Right ventricle myocardium inferior (tissue), 1 donor: ENCODE measurements around the gene ZNF766. TPM values are rescaled to one million over a fixed set of nuclear protein-coding genes. Genes with fewer than 3 reads are reported as not detected.
"Not testable (repeated sequence)": the region's sequence is repeated elsewhere in the genome, so short reads cannot be mapped to it uniquely, and the experiment has no call there.

Source experiments
- ATAC-seq: fragments of 200-7000 bp; cut with Tn5 transposase; one replicate; pipeline ENCODE4 v1.9.1; 2020; ENCODE audit warnings: mild to moderate bottlenecking, moderate library complexity
- DNase-seq: peaks from one replicate; pipeline ENCODE4 v3.0.0; 2021; ENCODE audit errors: missing footprints
- intact Hi-C: fragments of 100-400 bp; cut with DNase I; formaldehyde crosslinking; loops from one replicate; pipeline ENCODE4 v1.11.0; 2022
- total RNA-seq: library from RNA; stranded (reverse); fragmentation: NEBNext Ultra II Directional; extraction: Animal tissue kit (Norgen Biotek cat#: 25700); gene quantifications from one replicate; pipeline ENCODE4 v1.2.1, GENCODE V29; 2021
- donor health status: DM: no; HTN: yes; CAD: no; lungs with severe emphysema.

Gene ZNF766
- total RNA-seq, 1 donor from 2014 or later: 9.7 TPM

GRCh38 chr19:52270266-52270885 is 989 bp downstream of the ZNF766 start:
- DNase-seq (no peak), ATAC-seq (no peak)
- intact Hi-C loops: no loop called here

DNA sequence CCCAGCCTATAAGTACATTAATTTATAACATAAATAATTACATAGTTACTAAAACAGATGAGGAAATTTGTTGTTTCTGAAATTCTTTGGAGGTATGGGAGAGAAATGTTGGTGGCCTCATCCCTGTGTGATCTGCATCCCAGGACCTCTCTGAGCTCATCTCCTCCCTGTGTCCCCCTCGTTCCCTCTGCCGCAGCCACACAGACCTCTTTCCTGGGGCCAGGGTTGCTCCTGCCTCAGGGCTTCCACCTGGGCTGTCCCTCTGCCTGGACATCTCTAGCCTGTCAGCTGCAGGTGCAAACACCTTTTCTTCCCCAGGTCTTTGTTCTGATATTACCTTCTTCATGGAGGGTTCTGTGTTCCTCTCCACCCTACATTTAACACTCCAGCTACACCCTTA is 3.9 kb downstream of the ZNF766 start:
- DNase-seq (no peak), ATAC-seq (no peak)
- intact Hi-C loops: no loop called here

DNA sequence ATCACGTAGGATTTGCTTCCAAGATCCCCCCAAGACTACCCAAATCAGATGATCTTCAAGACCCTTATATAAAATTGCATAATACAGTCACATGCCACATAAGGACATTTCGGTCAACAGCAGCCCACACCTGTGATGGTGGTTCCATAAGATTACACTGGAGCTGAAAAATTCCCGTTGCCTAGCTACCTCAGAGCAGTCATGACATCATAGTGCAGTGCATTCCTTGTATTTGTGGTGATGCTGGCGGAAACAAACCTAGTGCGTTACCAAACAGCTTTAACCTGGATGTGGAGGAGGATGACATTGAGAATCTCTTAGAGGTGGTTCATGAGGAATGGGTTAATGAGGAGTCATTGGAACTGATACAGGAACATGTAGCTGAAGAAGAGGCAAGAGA is 4.8 kb downstream of the ZNF766 start:
- intact Hi-C loops: no loop called here

DNA sequence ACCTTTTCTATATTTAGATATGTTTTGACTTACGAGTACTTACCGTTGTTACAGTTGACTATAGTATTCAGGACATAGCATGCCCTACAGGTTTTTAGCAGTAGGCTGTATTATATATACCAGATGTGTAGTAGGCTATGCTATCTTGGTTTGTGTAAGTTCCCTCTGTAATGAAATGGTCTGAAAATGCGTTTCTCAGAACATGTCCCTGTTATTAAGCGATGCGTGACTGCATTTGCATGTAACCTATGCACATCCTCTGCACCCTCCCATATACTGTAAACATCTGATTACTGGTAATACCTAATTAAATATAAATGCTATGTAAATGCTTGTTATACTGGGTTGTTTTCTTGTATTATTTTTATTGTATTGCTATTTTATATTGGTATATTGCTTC is 6.6 kb downstream of the ZNF766 start:
- ATAC-seq (no peak), DNase-seq (no peak)
- intact Hi-C loops: no loop called here

More for the DNA sequence above, 4.8 kb downstream of the ZNF766 start:
- ATAC-seq (no peak), DNase-seq (no peak)

DNA sequence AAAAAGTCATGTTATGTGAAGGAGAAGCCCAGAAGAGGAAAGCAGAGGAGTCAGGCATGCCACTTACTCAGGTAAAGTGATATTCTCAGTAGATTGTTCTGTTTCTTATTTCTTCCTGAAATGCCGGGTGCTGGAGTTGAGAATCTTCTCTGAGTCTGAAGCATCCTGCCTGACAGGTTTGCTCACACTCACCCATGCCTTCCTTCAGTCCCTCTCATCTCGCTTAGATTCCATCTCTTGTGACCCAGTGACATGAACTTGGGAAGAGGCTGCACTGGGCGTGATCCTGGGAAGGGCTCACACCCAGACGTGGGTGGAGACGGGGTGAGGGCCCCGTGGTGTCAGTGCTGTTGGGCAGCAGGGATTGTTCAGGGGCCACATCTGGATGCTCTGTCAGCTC is 8.1 kb downstream of the ZNF766 start:
- intact Hi-C loops: no loop called here
- ATAC-seq: no peak
- no peak for DNase-seq

- no peak for DNase-seq
- no peak for ATAC-seq
- intact Hi-C loops: no loop called here
These were observed 16.9 kb downstream of the ZNF766 start for GRCh38 chr19:52286256-52286655.

- DNase-seq: no peak
- intact Hi-C loops: no loop called here
- ATAC-seq: no peak
These were observed 22.4 kb downstream of the ZNF766 start for GRCh38 chr19:52291781-52292180.

DNA sequence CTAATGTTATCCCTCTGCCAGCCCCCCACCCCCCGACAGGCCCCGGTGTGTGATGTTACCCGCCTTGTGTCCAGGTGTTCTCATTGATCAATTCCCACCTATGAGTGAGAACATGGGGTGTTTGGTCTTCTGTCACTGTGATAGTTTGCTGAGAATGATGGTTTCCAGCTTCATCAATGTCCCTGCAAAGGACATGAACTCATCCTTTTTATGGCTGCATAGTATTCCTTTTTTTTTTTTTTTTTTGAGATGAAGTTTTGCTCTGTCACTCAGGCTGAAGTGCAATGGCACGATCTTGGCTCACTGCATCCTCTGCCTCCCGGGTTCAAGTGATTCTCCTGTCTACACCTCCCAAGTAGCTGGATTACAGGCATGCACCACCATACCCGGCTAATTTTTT is 23.6 kb downstream of the ZNF766 start:
- intact Hi-C loops, ATAC-seq, DNase-seq: not testable (repeated sequence)

DNA sequence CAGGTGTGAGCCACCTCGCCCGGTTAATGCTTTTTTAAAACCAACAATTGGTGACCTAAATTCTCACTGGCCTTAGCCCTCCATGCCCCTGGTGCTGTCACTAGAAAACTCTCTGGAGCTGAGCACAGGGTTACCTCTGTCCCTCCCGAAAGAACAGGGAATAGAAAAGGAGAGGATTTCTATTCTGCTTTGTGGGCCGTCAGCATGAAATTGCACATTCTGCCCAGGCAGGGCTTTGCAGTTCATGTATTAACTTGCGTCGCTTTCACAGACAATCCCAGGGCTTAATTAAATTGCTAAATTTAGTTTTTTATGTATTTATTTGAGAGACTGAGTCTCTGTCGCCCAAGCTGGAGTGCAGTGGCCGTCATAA is 27.0 kb downstream of the ZNF766 start:
- intact Hi-C loops: loop anchor here (1.0 to 5.0 kb wide), 3 partner anchors 27 to 306 kb away; partner anchors contain the start of genes ZNF610 and ZNF766
- DNase-seq (no peak), ATAC-seq (no peak)

DNA sequence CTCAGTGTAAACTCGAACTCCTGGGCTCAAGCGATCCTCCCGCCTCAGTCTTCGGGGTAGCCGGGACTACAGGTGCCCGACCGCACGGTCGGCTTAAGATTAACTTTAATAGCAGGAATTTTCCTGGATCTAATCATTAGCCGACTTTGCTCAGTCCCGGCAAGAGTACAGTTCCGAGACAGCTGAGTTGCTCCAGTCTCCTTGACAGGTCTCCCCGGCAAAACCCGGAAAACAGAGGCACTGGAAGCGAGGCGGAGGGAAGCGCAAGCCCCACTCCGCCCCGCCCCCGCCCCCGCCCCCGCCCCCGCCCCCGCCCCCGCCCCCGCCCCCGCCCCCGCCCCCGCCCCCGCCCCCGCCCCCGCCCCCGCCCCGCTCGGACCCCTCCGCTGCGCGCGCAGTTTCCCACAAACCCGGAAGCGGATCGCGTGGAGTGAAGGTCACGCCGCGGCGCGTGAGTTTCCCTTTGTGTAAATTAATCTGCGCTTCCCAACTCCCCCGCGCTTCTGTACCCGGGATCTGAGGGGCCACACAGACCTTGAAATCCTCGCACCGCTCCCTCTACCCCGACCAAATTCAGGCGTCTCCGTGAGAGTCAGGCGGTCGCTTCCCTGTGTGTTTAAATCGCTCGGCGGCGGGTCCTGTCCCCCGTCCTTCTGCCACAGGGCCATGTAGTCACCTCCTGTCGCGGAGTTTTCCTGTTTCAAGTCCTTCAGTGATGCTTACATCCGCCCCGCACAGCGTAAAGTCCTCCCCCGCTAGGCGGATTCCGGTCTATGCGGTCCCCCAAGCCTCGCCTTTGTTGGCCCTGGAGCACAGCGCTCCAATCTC is 27.6 kb downstream of the ZNF766 start, which contains the start of gene ZNF480:
Gene ZNF480, plus strand, starts transcription at position 397 of the 828 bp plus-strand sequence. CDS start 3,244 bp downstream, outside the sequence.
- ATAC-seq (peak; percentile 88), DNase-seq (peak; percentile 96)
- intact Hi-C loops: loop anchor here (1.0 to 5.0 kb wide), 3 partner anchors 28 to 305 kb away; partner anchors contain the start of genes ZNF610 and ZNF766

- DNase-seq: no peak
- intact Hi-C loops: loop anchor here (2.0 to 5.0 kb wide), 2 partner anchors 39 to 305 kb away; partner anchors contain the start of gene ZNF610
- no peak for ATAC-seq
These were observed 28.4 kb downstream of the ZNF766 start for GRCh38 chr19:52297601-52298364.

- intact Hi-C loops: no loop called here
- no peak for ATAC-seq
- no peak for DNase-seq
These were observed 37.9 kb downstream of the ZNF766 start for GRCh38 chr19:52307275-52307674.

DNA sequence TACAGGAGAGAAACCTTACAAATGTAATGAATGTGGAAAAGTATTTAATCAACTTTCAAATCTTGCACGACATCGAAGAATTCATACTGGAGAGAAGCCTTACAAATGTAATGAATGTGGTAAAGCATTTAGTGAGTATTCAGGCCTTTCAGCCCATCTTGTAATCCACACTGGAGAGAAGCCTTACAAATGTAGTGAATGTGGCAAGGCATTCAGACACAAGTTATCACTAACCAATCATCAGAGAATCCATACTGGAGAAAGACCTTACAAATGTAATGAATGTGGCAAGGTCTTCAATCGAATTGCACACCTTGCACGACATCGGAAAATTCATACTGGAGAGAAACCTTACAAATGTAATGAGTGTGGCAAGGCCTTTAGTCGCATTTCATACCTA is 53.0 kb downstream of the ZNF766 start:
- ATAC-seq (no peak), DNase-seq (no peak)
- intact Hi-C loops: no loop called here

GRCh38 chr19:52331757-52332156 is 62.4 kb downstream of the ZNF766 start:
- ATAC-seq: no peak
- intact Hi-C loops: no loop called here
- DNase-seq: no peak

DNA sequence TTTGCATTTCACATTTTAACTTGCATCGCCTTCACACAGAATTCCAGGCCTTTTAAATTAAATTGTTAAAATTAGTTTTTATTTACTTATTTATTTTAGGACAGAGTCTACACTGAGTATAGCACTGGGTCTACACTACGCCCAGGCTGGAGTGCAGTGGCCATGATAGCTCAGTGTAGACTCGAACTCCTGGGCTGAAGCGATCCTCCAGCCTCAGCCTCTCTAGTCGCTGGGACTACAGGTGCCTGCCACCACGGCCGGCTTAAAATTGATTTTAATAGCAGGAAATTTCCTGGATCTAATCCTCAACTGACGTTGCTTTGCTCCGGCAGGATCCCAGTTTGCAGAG is 66.4 kb downstream of the ZNF766 start:
- DNase-seq: no peak
- ATAC-seq: peak; percentile 34
- intact Hi-C loops: loop anchor here (2.0 kb wide), 1 partner anchor 39 kb away; the partner anchor contains the start of gene ZNF480

DNA sequence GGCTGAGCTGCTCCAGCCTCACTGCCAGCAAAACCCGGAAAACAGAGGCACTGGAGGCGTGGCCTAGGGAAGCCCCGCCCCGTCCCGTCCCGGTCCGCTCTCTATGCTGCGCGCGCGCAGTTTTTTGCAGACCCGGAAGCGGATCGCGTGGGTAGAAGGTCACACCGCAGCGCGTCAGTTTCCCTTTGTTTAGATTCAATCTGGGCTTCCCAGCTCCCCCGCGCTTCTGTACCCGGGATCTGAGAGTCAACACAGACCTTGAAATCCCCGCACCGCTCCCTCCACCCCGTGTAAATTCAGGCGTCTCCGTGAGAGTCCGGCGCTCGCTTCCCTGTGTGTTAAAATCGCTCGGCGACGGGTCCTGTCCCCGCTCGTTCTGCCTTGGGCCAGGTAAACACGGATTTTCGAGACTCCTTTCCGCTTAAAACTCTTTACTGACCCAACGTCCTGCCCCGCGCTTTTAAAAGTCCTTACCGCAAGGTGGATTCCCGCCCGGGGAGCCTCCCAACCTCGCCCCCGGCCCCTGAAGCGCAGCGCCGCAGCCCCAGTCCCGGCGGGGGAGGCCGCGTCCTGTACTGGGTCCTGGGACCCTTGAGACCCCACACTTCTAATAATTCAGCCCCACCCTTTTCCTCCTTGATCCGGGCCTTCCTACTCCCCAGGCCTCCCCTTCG is 66.9 kb downstream of the ZNF766 start, which contains the start of gene ZNF610:
Gene ZNF610, plus strand, starts transcription at position 127 of the 674 bp plus-strand sequence. CDS start 12,930 bp downstream, outside the sequence.
- ATAC-seq (peak; percentile 99), DNase-seq (peak; percentile 91)
- intact Hi-C loops: loop anchor here (2.0 kb wide), 1 partner anchor 39 kb away; the partner anchor contains the start of gene ZNF480

- no peak for DNase-seq
- intact Hi-C loops: loop anchor here (2.0 kb wide), 1 partner anchor 40 kb away; the partner anchor contains the start of gene ZNF480
- no peak for ATAC-seq
These were observed 67.5 kb downstream of the ZNF766 start for GRCh38 chr19:52336791-52337381.

GRCh38 chr19:52339022-52339421 is 69.6 kb downstream of the ZNF766 start:
- intact Hi-C loops, DNase-seq, ATAC-seq: not testable (repeated sequence)
